Left ventricle myocardium inferior (tissue), 1 donor: Measurements from ENCODE around the gene SFMBT1. TPM values are rescaled to one million over a fixed set of nuclear protein-coding genes. Genes with fewer than 3 reads are reported as not detected.

Experiments used
- DNase-seq: peaks from one replicate; pipeline ENCODE4 v3.0.0-alpha.2; 2020
- H3K27ac ChIP-seq: fragments of 200-600 bp; replicated peaks from 2 replicates; pipeline ENCODE4 v1.8.0; 2021
- H3K27me3 ChIP-seq: fragments of 200-600 bp; 2 replicates; pipeline ENCODE4 v1.8.0; 2021; ENCODE audit warnings: low read depth
- H3K36me3 ChIP-seq: fragments of 200-600 bp; 2 replicates; pipeline ENCODE4 v1.8.0; 2021
- H3K4me1 ChIP-seq: fragments of 200-600 bp; 2 replicates; pipeline ENCODE4 v1.8.0; 2021
- H3K4me3 ChIP-seq: fragments of 200-600 bp; 2 replicates; pipeline ENCODE4 v1.8.0; 2021; ENCODE audit warnings: mild to moderate bottlenecking, moderate library complexity
- H3K9me3 ChIP-seq: fragments of 200-600 bp; replicated peaks from 2 replicates; pipeline ENCODE4 v1.8.0; 2021
- CTCF ChIP-seq: fragments of 200-600 bp; IDR thresholded peaks from 2 replicates; pipeline ENCODE4 v1.8.0; 2021; ENCODE audit warnings: antibody characterized with exemption, mild to moderate bottlenecking, borderline replicate concordance
- intact Hi-C: fragments of 100-400 bp; cut with micrococcal nuclease; formaldehyde crosslinking; loops from one replicate; pipeline ENCODE4 v1.11.0; 2022
- total RNA-seq: library from RNA; stranded (reverse); fragmentation: NEBNext Ultra II Directional; extraction: Animal tissue kit (Norgen Biotek cat#: 25700); gene quantifications from one replicate; pipeline ENCODE4 v1.2.1, GENCODE V29; 2021
- donor health status: DM: no; HTN: yes; CAD: no; lungs with severe emphysema.

Gene SFMBT1
- total RNA-seq, 1 donor from 2014 or later = 15.9 TPM

- DNase-seq = no peak
- H3K4me3 ChIP-seq = no peak overlapping the region
- intact Hi-C loops = no loop called here
Observed at GRCh38 chr3:52874864-52875587, 170.8 kb downstream of the SFMBT1 start.

GRCh38 chr3:52874160-52874701 is 171.6 kb downstream of the SFMBT1 start:
- Histone ChIP-seq H3K27ac (no peak overlapping the region), H3K4me1 (no peaks in the 10 kb centered on the region), H3K27me3 (no peaks in the 10 kb centered on the region), H3K36me3 (peaks cover 6% of the 10 kb centered on the region), H3K9me3 (no peaks in the 10 kb centered on the region), H3K4me3 (no peak overlapping the region)
- TF ChIP-seq CTCF = no peak
- no peak for DNase-seq
- intact Hi-C loops = no loop called here

More at GRCh38 chr3:52874864-52875587, 170.8 kb downstream of the SFMBT1 start:
- no peak for TF ChIP-seq CTCF
- H3K27ac ChIP-seq = no peak overlapping the region
- peaks cover 10% of the 10 kb centered on the region for H3K36me3 ChIP-seq
- H3K4me1 ChIP-seq = no peaks in the 10 kb centered on the region
- H3K9me3 ChIP-seq = no peaks in the 10 kb centered on the region
- H3K27me3 ChIP-seq = no peaks in the 10 kb centered on the region

GRCh38 chr3:52873433-52874159 is 172.3 kb downstream of the SFMBT1 start:
- H3K27ac ChIP-seq = no peak overlapping the region
- H3K27me3 ChIP-seq = no peaks in the 10 kb centered on the region
- intact Hi-C loops = no loop called here
- H3K4me1 ChIP-seq = no peaks in the 10 kb centered on the region
- H3K9me3 ChIP-seq = no peaks in the 10 kb centered on the region
- no peak for TF ChIP-seq CTCF
- no peak overlapping the region for H3K4me3 ChIP-seq
- H3K36me3 ChIP-seq = no peaks in the 10 kb centered on the region
- DNase-seq = no peak

- intact Hi-C loops = no loop called here
- no peak overlapping the region for H3K4me3 ChIP-seq
- no peaks in the 10 kb centered on the region for H3K36me3 ChIP-seq
- no peak for TF ChIP-seq CTCF
- H3K27me3 ChIP-seq = no peaks in the 10 kb centered on the region
- no peaks in the 10 kb centered on the region for H3K4me1 ChIP-seq
- no peaks in the 10 kb centered on the region for H3K9me3 ChIP-seq
- H3K27ac ChIP-seq = no peak overlapping the region
- DNase-seq = no peak
Observed at GRCh38 chr3:52872245-52872644, 173.6 kb downstream of the SFMBT1 start.

GRCh38 chr3:52871761-52872160 is 174.1 kb downstream of the SFMBT1 start:
- H3K9me3 ChIP-seq = no peaks in the 10 kb centered on the region
- no peaks in the 10 kb centered on the region for H3K4me1 ChIP-seq
- DNase-seq = no peak
- H3K36me3 ChIP-seq = peaks cover 3% of the 10 kb centered on the region
- no peak overlapping the region for H3K4me3 ChIP-seq
- H3K27me3 ChIP-seq = no peaks in the 10 kb centered on the region
- no peak for TF ChIP-seq CTCF
- intact Hi-C loops = no loop called here
- no peak overlapping the region for H3K27ac ChIP-seq
